IMR-90 (cell line): ENCODE results near the gene AFDN. TPM values are rescaled to one million over a fixed set of nuclear protein-coding genes. Genes with fewer than 3 reads are reported as not detected.

Experiments used
- ATAC-seq: fragments of 200-7000 bp; cut with Tn5 transposase; 2 replicates; pipeline ENCODE4 v1.9.1; 2020; ENCODE audit warnings: low read depth, mild to moderate bottlenecking, moderate library complexity
- BruUV-seq: library from RNA; stranded (reverse); fragments of 400-500 nt; replicated peaks from 2 replicates; lab custom pipeline; 2021; lab: Mats Ljungman, UMichigan
- CTCF ChIA-PET: fragments of 300-600 bp; formaldehyde crosslinking; extraction: SDS; loops from one replicate; lab custom pipeline; 2021; ENCODE audit warnings: antibody characterized with exemption; lab: Yijun Ruan, JAX
- POLR2A ChIA-PET: fragments of 300-600 bp; sonication (Branson Sonifier 250); formaldehyde crosslinking; loops from one replicate; lab custom pipeline; 2022; ENCODE audit warnings: antibody characterized with exemption; ENCODE audit not compliant: unreplicated experiment; lab: Charles Lee
- DNase-seq: peaks from one replicate; pipeline ENCODE4 v3.0.0; 2013
- H2AFZ ChIP-seq: replicated peaks from 2 replicates; pipeline ENCODE3; 2013; ENCODE audit warnings: low read length, mild to moderate bottlenecking; ENCODE audit not compliant: poor library complexity
- H2AK5ac ChIP-seq: 2 replicates; pipeline ENCODE4 v1.6.1; 2013; ENCODE audit warnings: low read depth, low read length, inconsistent platforms
- H2AK9ac ChIP-seq: replicated peaks from 2 replicates; pipeline ENCODE3; 2013; ENCODE audit warnings: mild to moderate bottlenecking, low read depth, low read length, moderate library complexity; ENCODE audit not compliant: poor library complexity
- H2BK120ac ChIP-seq: 2 replicates; pipeline ENCODE4 v1.6.1; 2013; ENCODE audit warnings: low read depth, low read length, inconsistent platforms
- H2BK15ac ChIP-seq: 3 replicates; pipeline ENCODE4 v1.6.1; 2013; ENCODE audit warnings: low read depth, low read length, inconsistent platforms
- H2BK20ac ChIP-seq: 2 replicates; pipeline ENCODE4 v1.6.1; 2013; ENCODE audit warnings: low read depth, mild to moderate bottlenecking, inconsistent platforms, low read length, moderate library complexity
- H2BK5ac ChIP-seq: 2 replicates; pipeline ENCODE4 v1.6.1; 2013; ENCODE audit warnings: mild to moderate bottlenecking, low read depth, low read length, inconsistent platforms; ENCODE audit not compliant: poor library complexity, severe bottlenecking
- H3K14ac ChIP-seq: replicated peaks from 2 replicates; pipeline ENCODE4 v1.6.1; 2013; ENCODE audit warnings: low read depth, low read length, inconsistent platforms
- H3K18ac ChIP-seq: 2 replicates; pipeline ENCODE4 v1.6.1; 2013; ENCODE audit warnings: low read depth, low read length, control low read depth
- H3K23ac ChIP-seq: 2 replicates; pipeline ENCODE4 v1.6.1; 2013; ENCODE audit warnings: low read depth, low read length, inconsistent platforms
- H3K27ac ChIP-seq: 2 replicates; pipeline ENCODE4 v1.5.1; 2013; ENCODE audit warnings: mild to moderate bottlenecking, control low read depth, low read length; ENCODE audit not compliant: insufficient read depth
- H3K27me3 ChIP-seq: 2 replicates; pipeline ENCODE4 v1.6.1; 2013; ENCODE audit warnings: low read length; ENCODE audit not compliant: control insufficient read depth, insufficient read depth
- H3K36me3 ChIP-seq: 2 replicates; pipeline ENCODE4 v1.6.1; 2013; ENCODE audit warnings: low read length, mixed read lengths; ENCODE audit not compliant: control insufficient read depth, insufficient read depth
- H3K4ac ChIP-seq: 2 replicates; pipeline ENCODE4 v1.6.1; 2013; ENCODE audit warnings: low read depth, low read length, inconsistent platforms
- H3K4me1 ChIP-seq: 2 replicates; pipeline ENCODE4 v1.6.1; 2013; ENCODE audit warnings: low read length, mixed read lengths; ENCODE audit not compliant: control insufficient read depth, insufficient read depth
- H3K4me2 ChIP-seq: 2 replicates; pipeline ENCODE4 v1.6.1; 2013; ENCODE audit warnings: low read depth, mild to moderate bottlenecking, control low read depth, low read length, moderate library complexity
- H3K4me3 ChIP-seq: 2 replicates; pipeline ENCODE4 v1.5.1; 2013; ENCODE audit warnings: low read depth, mild to moderate bottlenecking, control low read depth, low read length, moderate library complexity; ENCODE audit not compliant: insufficient read depth
- H3K56ac ChIP-seq: 2 replicates; pipeline ENCODE4 v1.6.1; 2013; ENCODE audit warnings: low read length, inconsistent platforms; ENCODE audit not compliant: insufficient read depth; ENCODE audit errors: extremely low read depth
- H3K79me1 ChIP-seq, 2 experiments: 2 replicates each; pipeline ENCODE4 v1.6.1; 2013; ENCODE audit warnings: low read length in 2 of 2, inconsistent platforms in 1 of 2, low read depth in 1 of 2
- H3K9ac ChIP-seq: 2 replicates; pipeline ENCODE4 v1.6.1; 2013; ENCODE audit warnings: low read depth, low read length, control low read depth
- H3K9me1 ChIP-seq: 2 replicates; pipeline ENCODE4 v1.6.1; 2013; ENCODE audit warnings: low read length, inconsistent platforms; ENCODE audit not compliant: insufficient read depth
- H3K9me3 ChIP-seq: 2 replicates; pipeline ENCODE4 v1.6.1; 2013; ENCODE audit warnings: low read length; ENCODE audit not compliant: control insufficient read depth, insufficient read depth
- H4K20me1 ChIP-seq: 2 replicates; pipeline ENCODE4 v1.6.1; 2013; ENCODE audit warnings: low read length, inconsistent platforms; ENCODE audit not compliant: insufficient read depth
- H4K5ac ChIP-seq: 2 replicates; pipeline ENCODE4 v1.6.1; 2013; ENCODE audit warnings: mild to moderate bottlenecking, low read depth, low read length, control low read depth
- H4K8ac ChIP-seq, 2 experiments: 2 replicates each; pipeline ENCODE4 v1.6.1; 2013; ENCODE audit warnings: low read depth in 2 of 2, low read length in 2 of 2, control low read depth in 1 of 2, inconsistent platforms in 1 of 2
- H4K91ac ChIP-seq: 2 replicates; pipeline ENCODE4 v1.6.1; 2013; ENCODE audit warnings: low read depth, low read length, inconsistent platforms; ENCODE audit not compliant: insufficient read depth
- FOS ChIP-seq: fragments of 150-350 bp; IDR thresholded peaks from 2 replicates; pipeline ENCODE4 v1.6.1; 2016; ENCODE audit warnings: low read depth, low read length
- RCOR1 ChIP-seq: IDR thresholded peaks from 2 replicates; pipeline ENCODE4 v1.6.1; 2012; ENCODE audit warnings: mild to moderate bottlenecking, low read length, improper control_type of control experiment; ENCODE audit not compliant: insufficient replicate concordance
- WGBS, 2 experiments: methylation state at CpG; one replicate each; pipeline versions ENCODE4 v1.1.5 to v1.1.7; 2013; ENCODE audit warnings: missing lambda C conversion rate in 2 of 2; ENCODE audit not compliant: insufficient read length in 1 of 2; ENCODE audit errors: extremely low coverage in 2 of 2; 5-methylcytosine and 5-hydroxymethylcytosine counted together
- dilution Hi-C: fragments of 300-500 bp; cut with HindIII; formaldehyde crosslinking; loops from one replicate; pipeline ENCODE4 v1.14.3; 2018; ENCODE audit warnings: low sequenced_read_pairs; ENCODE audit not compliant: unreplicated experiment
- in situ Hi-C: fragments of 300-500 bp; cut with MboI; formaldehyde crosslinking; loops from 3 replicates; pipeline ENCODE4 v1.14.3; 2019; ENCODE audit warnings: low sequenced_read_pairs, inconsistent platforms, mixed read lengths
- intact Hi-C: fragments of 100-400 bp; cut with micrococcal nuclease; formaldehyde crosslinking; loops from 2 replicates; pipeline ENCODE4 v1.10.0; 2022
- polyA plus RNA-seq, 3 experiments: library from polyadenylated mRNA; depleted of rRNA; stranded (reverse); fragments of >200 nt; gene quantifications; 2 replicates each; pipeline ENCODE4 v1.2.3, GENCODE V29; 2012; ENCODE audit warnings: low replicate concordance in 1 of 3
- total RNA-seq: library from RNA; depleted of rRNA; stranded (reverse); fragments of >200 nt; gene quantifications from 2 replicates; pipeline ENCODE4 v1.2.3, GENCODE V29; 2012

The AFDN gene
- total and polyA plus RNA-seq, 2 of the 4 experiments (the other 2 are of a cell fraction): 11.6 to 20.8 TPM

- H3K18ac ChIP-seq: no peak overlapping the region
- no peak overlapping the region for H4K91ac ChIP-seq
- no peak overlapping the region for H2BK120ac ChIP-seq
- H2BK5ac ChIP-seq: no peak overlapping the region
- POLR2A ChIA-PET: no interaction called here
- no peak overlapping the region for H3K27ac ChIP-seq
- no peak overlapping the region for H3K23ac ChIP-seq
- H2AK9ac ChIP-seq: no peak overlapping the region
- dilution Hi-C loops (no loop called here), intact Hi-C loops (loop anchor here (10.0 kb wide), 1 partner anchor 1118 kb away; no protein-coding TSS in a partner anchor), in situ Hi-C loops (loop anchor here (25.0 kb wide), 1 partner anchor 681 kb away; no protein-coding TSS in a partner anchor)
- no peak overlapping the region for H2BK20ac ChIP-seq
- ATAC-seq: peak; percentile 40; the same call in 1 of the 2 replicates
- no peak overlapping the region for H3K4me3 ChIP-seq
- H3K14ac ChIP-seq: no peak overlapping the region
- H2BK15ac ChIP-seq: no peak overlapping the region
- no peaks in the 10 kb centered on the region; a peak in 1 of 4 replicates for H3K79me1 ChIP-seq
- H3K9me3 ChIP-seq: no peaks in the 10 kb centered on the region
- H4K8ac ChIP-seq: no peak overlapping the region
- no TSS peak for BruUV-seq
- no peak overlapping the region for H3K9ac ChIP-seq
- H2AFZ ChIP-seq: no peak overlapping the region
- H3K56ac ChIP-seq: no peak overlapping the region
- peaks cover 7% of the 10 kb centered on the region for H3K36me3 ChIP-seq
- CTCF ChIA-PET: no interaction called here
- WGBS, 2 experiments: 40% methylated on average over 2 of the region's 8 CpGs; no CpG with 5 or more reads in 1 of the 2 experiments
- H3K4ac ChIP-seq: no peak overlapping the region
- DNase-seq: peak; percentile 52
- H2AK5ac ChIP-seq: no peak overlapping the region
- no peak overlapping the region for H3K4me2 ChIP-seq
- TF ChIP-seq RCOR1 (no peak), FOS (peak; percentile 33; the same call in 1 of the 2 replicates)
- no peaks in the 10 kb centered on the region for H3K4me1 ChIP-seq
- H3K27me3 ChIP-seq: no peaks in the 10 kb centered on the region
- H4K5ac ChIP-seq: no peak overlapping the region
- H3K9me1 ChIP-seq: no peaks in the 10 kb centered on the region
- H4K20me1 ChIP-seq: no peaks in the 10 kb centered on the region
Measured at GRCh38 chr6:167892835-167893815, 66.4 kb downstream of the AFDN start.
